ENCODE data around the gene OVCA2. TPM values are rescaled to one million over a fixed set of nuclear protein-coding genes. Genes with fewer than 3 reads are reported as not detected.
A peak's percentile ranks its signal among the peaks of the same experiment; 100 is the strongest.

The OVCA2 gene
- total and polyA plus RNA-seq, 9 donors: 8.7 to 21.8 (median 13.8) TPM

DNA sequence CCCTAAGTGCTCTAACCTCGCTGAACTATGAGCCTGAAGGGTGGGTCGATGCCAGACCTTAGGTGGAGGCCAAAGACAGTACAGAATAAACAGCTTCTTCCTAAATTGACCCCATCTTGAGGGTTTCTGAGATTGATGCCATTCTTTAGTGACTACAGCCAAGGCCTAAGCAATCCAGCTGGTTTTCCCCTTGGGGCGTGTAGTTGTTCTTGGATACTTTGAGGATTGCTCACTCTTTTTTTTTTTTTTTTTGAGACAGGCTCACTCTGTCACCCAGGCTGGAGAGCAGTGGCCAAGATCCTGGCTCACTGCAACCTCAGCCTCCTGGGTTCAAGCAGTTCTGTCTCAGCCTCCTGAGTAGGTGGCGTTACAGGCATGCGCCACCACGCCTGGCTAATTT lies 2.0 kb downstream of the OVCA2 start:
- Histone ChIP-seq H3K27ac (ENCODE audit: low read length) (no peak overlapping the region), H3K9me3 (replicated peaks; ENCODE audit: control insufficient read depth, low read depth, low read length) (no peaks in the 10 kb centered on the region), H3K4me3 (ENCODE audit: low read length) (no peak overlapping the region), H3K27me3 (ENCODE audit: control insufficient read depth, insufficient read depth, low read length) (peaks cover 5% of the 10 kb centered on the region), H3K4me1 (ENCODE audit: control insufficient read depth, insufficient read depth, low read length) (peaks cover 21% of the 10 kb centered on the region), H3K36me3 (ENCODE audit: control insufficient read depth, insufficient read depth, low read length) (peaks cover 37% of the 10 kb centered on the region)
- WGBS (ENCODE audit: insufficient coverage): no CpG with 5 or more reads among the region's 6 CpGs
- DNase-seq: no peak

DNA sequence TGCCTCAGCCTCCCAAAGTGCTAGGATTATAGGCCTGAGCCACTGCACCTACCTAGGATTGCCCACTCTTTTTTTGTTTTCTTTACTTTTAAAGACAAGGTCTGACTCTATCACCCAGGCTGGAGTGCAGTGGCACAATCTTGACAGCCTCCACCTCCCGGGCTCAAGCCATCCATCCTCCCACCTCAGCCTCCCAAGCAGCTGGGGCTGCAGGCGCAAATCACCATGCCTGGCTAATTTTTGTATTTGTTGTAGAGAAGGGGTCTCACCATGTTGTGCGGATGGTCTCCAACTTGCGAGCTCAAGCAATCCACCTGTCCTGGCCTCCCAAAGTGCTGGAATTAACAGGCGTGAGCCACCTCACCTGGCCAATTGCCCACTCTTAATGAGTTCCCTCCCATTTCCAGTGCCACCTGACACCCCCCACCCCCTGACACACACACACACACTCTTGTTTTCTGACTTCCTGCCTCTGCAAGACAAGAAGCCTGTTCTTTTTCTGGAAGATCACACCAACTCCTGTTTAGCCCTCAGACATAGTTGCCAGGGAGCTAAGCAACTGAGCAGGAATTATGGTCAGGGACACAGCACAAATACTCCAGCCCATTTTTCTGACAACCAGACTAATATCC lies 2.6 kb downstream of the OVCA2 start:
- WGBS (ENCODE audit: insufficient coverage): 83% methylated on average over 1 of the region's 5 CpGs
- no peaks in the 10 kb centered on the region for H3K9me3 ChIP-seq (replicated peaks; ENCODE audit: control insufficient read depth, low read depth, low read length)
- peaks cover 8% of the 10 kb centered on the region for H3K27me3 ChIP-seq (ENCODE audit: control insufficient read depth, insufficient read depth, low read length)
- H3K4me1 ChIP-seq (ENCODE audit: control insufficient read depth, insufficient read depth, low read length): peaks cover 27% of the 10 kb centered on the region
- DNase-seq: no peak
- H3K36me3 ChIP-seq (ENCODE audit: control insufficient read depth, insufficient read depth, low read length): peaks cover 36% of the 10 kb centered on the region
- no peak overlapping the region for H3K27ac ChIP-seq (ENCODE audit: low read length)
- no peak overlapping the region for H3K4me3 ChIP-seq (ENCODE audit: low read length)

DNA sequence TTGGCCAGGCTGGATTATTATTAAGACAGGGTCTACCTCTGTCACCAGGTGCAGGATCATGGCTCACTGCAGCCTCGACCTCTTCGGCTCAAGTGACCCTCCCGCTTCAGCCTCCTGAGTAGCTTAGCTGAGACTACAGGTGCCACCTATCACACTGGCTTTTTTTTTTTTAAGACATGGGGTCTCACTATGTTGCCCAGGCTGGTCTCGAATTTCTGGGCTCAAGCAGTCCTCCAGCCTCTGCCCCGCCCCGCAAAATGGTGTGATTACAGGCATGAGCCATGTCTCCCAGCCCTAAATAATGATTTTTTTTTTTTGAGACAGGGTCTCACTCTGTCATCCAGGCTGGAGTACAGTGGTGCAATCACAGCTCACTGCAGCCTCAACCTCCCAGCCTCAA lies 5.8 kb downstream of the OVCA2 start:
- Histone ChIP-seq H3K4me3 (ENCODE audit: low read length) (no peak overlapping the region), H3K4me1 (ENCODE audit: control insufficient read depth, insufficient read depth, low read length) (peaks cover 30% of the 10 kb centered on the region), H3K36me3 (ENCODE audit: control insufficient read depth, insufficient read depth, low read length) (peaks cover 24% of the 10 kb centered on the region), H3K9me3 (replicated peaks; ENCODE audit: control insufficient read depth, low read depth, low read length) (no peaks in the 10 kb centered on the region), H3K27me3 (ENCODE audit: control insufficient read depth, insufficient read depth, low read length) (peaks cover 27% of the 10 kb centered on the region), H3K27ac (ENCODE audit: low read length) (no peak overlapping the region)
- 81% methylated on average over 6 of the region's 6 CpGs for WGBS (ENCODE audit: insufficient coverage)
- no peak for DNase-seq

DNA sequence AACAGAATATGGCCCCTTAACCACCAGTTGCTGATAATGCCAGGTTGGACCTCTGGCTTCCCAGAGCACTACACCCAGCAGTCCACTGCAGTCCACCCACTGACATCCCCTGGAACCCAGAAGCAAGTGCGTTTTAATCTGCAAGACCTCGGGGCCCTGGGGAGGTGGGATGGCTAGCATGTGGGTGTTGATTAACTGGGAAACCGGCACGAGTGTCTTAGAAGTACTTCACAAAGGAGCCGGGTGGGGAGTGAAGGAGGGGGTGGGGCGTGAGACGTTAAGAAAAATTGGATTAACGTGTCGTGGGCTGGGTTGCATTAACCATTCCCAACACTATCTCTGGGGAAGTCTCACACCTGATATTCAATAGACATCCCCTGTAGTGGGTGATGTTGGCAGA lies 7.0 kb downstream of the OVCA2 start:
- Histone ChIP-seq H3K27me3 (ENCODE audit: control insufficient read depth, insufficient read depth, low read length) (peaks cover 37% of the 10 kb centered on the region), H3K27ac (ENCODE audit: low read length) (no peak overlapping the region), H3K9me3 (replicated peaks; ENCODE audit: control insufficient read depth, low read depth, low read length) (no peaks in the 10 kb centered on the region), H3K4me3 (ENCODE audit: low read length) (peak overlapping the region; percentile 45), H3K4me1 (ENCODE audit: control insufficient read depth, insufficient read depth, low read length) (peaks cover 31% of the 10 kb centered on the region), H3K36me3 (ENCODE audit: control insufficient read depth, insufficient read depth, low read length) (peaks cover 12% of the 10 kb centered on the region)
- peak; percentile 28 for DNase-seq
- no CpG with 5 or more reads among the region's 9 CpGs for WGBS (ENCODE audit: insufficient coverage)

DNA sequence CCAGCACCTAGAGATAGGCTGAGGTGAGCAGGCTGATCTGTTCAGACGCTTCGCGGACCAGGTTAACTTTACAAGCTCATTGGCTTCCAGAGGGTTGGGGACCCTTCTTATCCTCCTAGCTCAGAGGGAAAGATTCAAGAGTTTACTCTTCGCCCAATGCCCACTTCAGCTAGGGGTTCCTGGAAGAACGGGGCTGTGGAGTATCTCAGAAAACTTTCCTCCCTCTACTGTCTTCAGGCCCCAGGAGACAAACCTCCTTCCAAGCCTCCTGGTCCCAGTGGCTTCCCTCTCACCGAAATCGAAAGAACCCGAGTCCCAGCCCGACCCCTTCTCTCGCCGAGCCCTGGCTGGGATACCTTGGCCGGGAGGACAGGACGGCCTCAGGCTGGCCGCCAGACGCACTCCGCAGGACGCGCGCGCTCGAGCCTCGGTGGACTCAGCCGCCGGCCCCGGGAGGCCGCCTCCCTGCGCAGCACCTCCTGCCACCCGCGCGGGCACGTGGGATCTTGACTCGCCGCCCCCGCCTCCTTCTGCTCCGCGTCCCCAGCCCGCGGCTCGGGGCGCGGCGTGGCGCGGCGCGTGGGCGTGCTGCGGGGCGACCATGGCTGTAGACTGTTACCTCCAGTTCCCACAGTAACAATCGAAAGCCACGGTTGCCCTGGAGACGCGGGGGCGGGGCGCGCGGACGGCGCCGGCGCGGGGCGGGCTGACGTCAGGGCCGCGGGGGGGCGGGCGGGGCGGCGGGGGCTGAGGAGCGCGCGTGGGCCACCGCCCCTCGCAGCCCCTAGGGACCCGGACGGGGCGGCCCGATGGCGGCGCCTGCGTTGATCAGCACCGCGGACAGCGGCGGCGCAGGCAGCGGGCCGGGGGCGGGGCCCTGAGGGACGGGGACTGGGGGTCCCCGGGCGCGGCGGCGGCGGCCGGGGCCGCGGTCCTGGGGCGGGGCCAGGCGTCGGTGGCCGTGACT lies 7.8 kb downstream of the OVCA2 start:
- H3K36me3 ChIP-seq (ENCODE audit: control insufficient read depth, insufficient read depth, low read length): peaks cover 4% of the 10 kb centered on the region
- peaks cover 39% of the 10 kb centered on the region for H3K4me1 ChIP-seq (ENCODE audit: control insufficient read depth, insufficient read depth, low read length)
- peak overlapping the region; percentile 45 for H3K4me3 ChIP-seq (ENCODE audit: low read length)
- peak; percentile 92 for DNase-seq
- WGBS (ENCODE audit: insufficient coverage): 0% methylated on average over 98 of the region's 104 CpGs
- H3K9me3 ChIP-seq (replicated peaks; ENCODE audit: control insufficient read depth, low read depth, low read length): no peaks in the 10 kb centered on the region
- peaks cover 45% of the 10 kb centered on the region for H3K27me3 ChIP-seq (ENCODE audit: control insufficient read depth, insufficient read depth, low read length)
- H3K27ac ChIP-seq (ENCODE audit: low read length): peak overlapping the region; percentile 40

DNA sequence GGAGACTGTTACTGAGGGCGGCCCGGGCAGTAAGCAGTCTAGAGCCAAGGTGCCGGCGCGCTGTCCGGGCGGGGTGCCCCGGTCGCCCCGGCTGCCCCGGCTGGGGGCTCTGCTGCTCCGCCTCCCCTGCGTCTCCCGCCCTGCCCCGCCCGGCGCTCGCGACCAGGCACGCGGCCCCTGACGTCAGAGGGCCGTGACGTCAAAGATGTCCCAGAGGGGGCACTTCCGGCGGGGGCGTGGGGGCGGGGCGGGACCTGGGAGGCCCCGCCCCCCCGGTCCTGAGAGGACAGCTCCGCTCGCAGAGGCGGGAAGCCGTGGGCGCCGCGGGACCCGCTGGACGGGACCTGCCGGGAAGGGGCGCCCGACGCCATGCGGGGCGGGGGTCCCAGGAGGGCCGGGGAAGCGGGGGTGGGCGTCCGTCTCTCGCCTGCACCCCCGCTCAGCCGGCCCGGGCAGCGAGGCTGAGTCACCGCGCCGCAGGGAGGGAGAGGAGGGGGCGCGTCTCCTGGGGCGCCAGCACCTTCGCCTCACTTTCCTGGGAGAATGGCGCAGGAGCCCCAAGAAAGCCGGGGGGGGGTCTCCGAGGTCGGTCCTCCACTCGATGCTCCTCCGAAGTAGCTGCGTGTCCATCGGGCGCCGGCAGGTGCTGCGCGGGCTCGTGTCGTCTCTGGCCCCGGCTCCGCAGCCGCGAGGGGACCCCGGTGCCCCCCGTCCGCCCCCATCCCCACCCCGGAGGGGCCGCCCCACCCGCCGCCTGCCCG lies 8.7 kb downstream of the OVCA2 start:
- Histone ChIP-seq H3K4me1 (ENCODE audit: control insufficient read depth, insufficient read depth, low read length) (peaks cover 41% of the 10 kb centered on the region), H3K27ac (ENCODE audit: low read length) (no peak overlapping the region), H3K27me3 (ENCODE audit: control insufficient read depth, insufficient read depth, low read length) (peaks cover 49% of the 10 kb centered on the region), H3K4me3 (ENCODE audit: low read length) (peak overlapping the region; percentile 37), H3K9me3 (replicated peaks; ENCODE audit: control insufficient read depth, low read depth, low read length) (no peaks in the 10 kb centered on the region), H3K36me3 (ENCODE audit: control insufficient read depth, insufficient read depth, low read length) (no peaks in the 10 kb centered on the region)
- WGBS (ENCODE audit: insufficient coverage): 1% methylated on average over 69 of the region's 88 CpGs
- DNase-seq: peak; percentile 82

DNA sequence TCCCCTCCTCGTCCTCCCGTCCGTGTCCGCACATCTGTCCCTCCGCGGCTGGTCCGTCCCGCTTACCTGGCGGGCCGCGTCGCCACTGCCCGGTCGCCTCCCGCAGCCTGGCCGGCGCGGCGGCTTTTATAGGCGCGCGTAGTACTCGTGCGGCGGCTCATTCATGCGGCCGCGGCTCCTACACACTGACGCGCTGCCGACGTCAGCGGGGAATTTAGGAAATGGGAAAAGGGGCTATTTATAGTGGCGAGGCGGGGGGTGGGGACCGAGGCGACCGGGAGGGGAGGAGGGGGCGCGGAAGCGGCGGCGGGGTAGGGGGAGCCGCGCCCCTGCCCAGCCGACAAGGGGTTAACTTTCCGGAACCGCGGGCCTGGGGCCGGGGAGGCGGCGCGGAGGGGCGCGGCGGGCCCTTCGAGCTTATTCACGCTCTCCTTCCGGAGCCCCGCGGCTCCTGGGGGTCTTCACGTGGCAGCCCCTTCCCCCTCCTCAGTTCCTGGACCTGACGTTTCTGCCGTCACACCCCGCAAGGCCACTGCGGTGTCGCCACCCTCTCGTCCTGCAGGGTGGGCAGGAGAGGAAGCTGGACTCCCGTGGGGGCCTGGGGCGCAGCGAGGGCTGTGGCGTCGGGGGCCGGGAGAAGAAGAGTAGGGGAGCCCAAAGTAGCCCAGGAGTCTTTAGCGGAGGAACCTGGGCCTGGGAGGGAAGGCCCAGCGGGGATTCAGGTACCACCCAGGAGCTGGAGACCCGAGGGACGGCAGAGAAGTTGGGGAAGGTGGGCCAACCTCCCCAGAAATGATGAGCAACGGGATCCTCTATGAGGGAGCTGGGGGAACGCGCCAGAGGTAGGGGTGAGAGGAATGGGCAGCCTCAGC lies 9.5 kb downstream of the OVCA2 start:
- no peak overlapping the region for H3K4me3 ChIP-seq (ENCODE audit: low read length)
- no peak overlapping the region for H3K27ac ChIP-seq (ENCODE audit: low read length)
- peaks cover 41% of the 10 kb centered on the region for H3K4me1 ChIP-seq (ENCODE audit: control insufficient read depth, insufficient read depth, low read length)
- no peaks in the 10 kb centered on the region for H3K9me3 ChIP-seq (replicated peaks; ENCODE audit: control insufficient read depth, low read depth, low read length)
- H3K27me3 ChIP-seq (ENCODE audit: control insufficient read depth, insufficient read depth, low read length): peaks cover 52% of the 10 kb centered on the region
- DNase-seq: peak; percentile 74
- 4% methylated on average over 63 of the region's 81 CpGs for WGBS (ENCODE audit: insufficient coverage)
- no peaks in the 10 kb centered on the region for H3K36me3 ChIP-seq (ENCODE audit: control insufficient read depth, insufficient read depth, low read length)

DNA sequence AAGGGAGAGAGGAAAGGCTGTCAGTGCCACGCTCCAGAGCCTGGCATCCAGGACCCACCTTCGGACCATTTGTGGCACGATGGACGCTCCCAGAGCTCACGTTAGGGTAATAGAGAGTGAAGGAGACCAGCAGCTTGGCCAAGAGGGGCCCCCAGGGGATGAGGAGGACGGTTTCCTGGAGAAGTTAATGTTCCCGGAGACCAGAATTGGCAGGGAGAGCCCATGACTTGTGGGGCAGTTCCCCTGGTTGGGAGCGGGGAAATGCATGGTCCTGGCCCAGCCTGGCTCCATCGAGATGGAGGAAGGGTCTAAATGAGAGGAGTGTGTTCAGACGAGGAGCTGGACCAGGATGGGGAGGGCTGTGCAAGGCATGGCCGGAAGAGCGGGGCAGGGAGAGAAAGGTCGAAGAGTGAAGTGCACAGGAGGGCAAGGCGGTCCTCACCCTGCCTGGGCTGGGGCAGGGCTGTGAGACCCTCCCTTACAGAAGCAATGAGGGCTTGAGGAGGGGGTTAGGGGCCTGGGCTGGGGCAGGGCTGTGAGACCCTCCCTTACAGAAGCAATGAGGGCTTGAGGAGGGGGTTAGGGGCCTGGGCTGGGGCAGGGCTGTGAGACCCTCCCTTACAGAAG lies 10.2 kb downstream of the OVCA2 start:
- 23% methylated on average over 10 of the region's 14 CpGs for WGBS (ENCODE audit: insufficient coverage)

More for the DNA sequence above, 10.2 kb downstream of the OVCA2 start:
- DNase-seq: no peak
- no peak overlapping the region for H3K4me3 ChIP-seq (ENCODE audit: low read length)
- peaks cover 56% of the 10 kb centered on the region for H3K27me3 ChIP-seq (ENCODE audit: control insufficient read depth, insufficient read depth, low read length)
- H3K4me1 ChIP-seq (ENCODE audit: control insufficient read depth, insufficient read depth, low read length): peaks cover 41% of the 10 kb centered on the region
- H3K27ac ChIP-seq (ENCODE audit: low read length): no peak overlapping the region
- no peaks in the 10 kb centered on the region for H3K36me3 ChIP-seq (ENCODE audit: control insufficient read depth, insufficient read depth, low read length)
- no peaks in the 10 kb centered on the region for H3K9me3 ChIP-seq (replicated peaks; ENCODE audit: control insufficient read depth, low read depth, low read length)
